ENCODE data around the gene TBC1D2.

The TBC1D2 gene

GRCh38 chr9:98289614-98290201 is 34.3 kb upstream of the TBC1D2 start:
- Histone ChIP-seq H3K9me2 (replicated peaks; ENCODE audit: insufficient read depth, low read length) (no peaks in the 10 kb centered on the region), H3K27ac (ENCODE audit: low read depth, low read length) (no peak overlapping the region), H3K79me2 (ENCODE audit: insufficient read depth, low read length) (no peaks in the 10 kb centered on the region), H2AFZ (ENCODE audit: low read depth, low read length, severe bottlenecking) (no peak overlapping the region), H4K20me1 (ENCODE audit: low read depth, low read length) (no peaks in the 10 kb centered on the region), H3K4me3 (ENCODE audit: insufficient read depth, low read length, poor library complexity, severe bottlenecking) (no peak overlapping the region), H3K36me3 (ENCODE audit: low read length) (no peaks in the 10 kb centered on the region), H3F3A (ENCODE audit: insufficient read depth) (no peaks in the 10 kb centered on the region), H3K27me3 (ENCODE audit: low read length) (no peaks in the 10 kb centered on the region), H3K4me2 (ENCODE audit: low read depth, low read length, poor library complexity, severe bottlenecking) (no peak overlapping the region), H3K9me3 (ENCODE audit: insufficient read depth, low read length) (no peaks in the 10 kb centered on the region), H3K9ac (ENCODE audit: low read length) (no peak overlapping the region)
- TF ChIP-seq EZH2phosphoT487 (conservative IDR thresholded peaks at IDR 0.05; ENCODE audit: low read length): no peak
- no peak for TF ChIP-seq CTCF (IDR thresholded peaks at IDR 0.05; ENCODE audit: insufficient read depth, low read length, poor library complexity, severe bottlenecking)

- H3K9ac ChIP-seq (ENCODE audit: low read length): no peak overlapping the region
- TF ChIP-seq CTCF (IDR thresholded peaks at IDR 0.05; ENCODE audit: insufficient read depth, low read length, poor library complexity, severe bottlenecking): no peak
- TF ChIP-seq EZH2phosphoT487 (conservative IDR thresholded peaks at IDR 0.05; ENCODE audit: low read length): no peak
- H3K27me3 ChIP-seq (ENCODE audit: low read length): no peaks in the 10 kb centered on the region
- H3K9me3 ChIP-seq (ENCODE audit: insufficient read depth, low read length): no peaks in the 10 kb centered on the region
- no peaks in the 10 kb centered on the region for H3K9me2 ChIP-seq (replicated peaks; ENCODE audit: insufficient read depth, low read length)
- no peaks in the 10 kb centered on the region for H4K20me1 ChIP-seq (ENCODE audit: low read depth, low read length)
- no peaks in the 10 kb centered on the region for H3F3A ChIP-seq (ENCODE audit: insufficient read depth)
- no peaks in the 10 kb centered on the region for H3K79me2 ChIP-seq (ENCODE audit: insufficient read depth, low read length)
- H2AFZ ChIP-seq (ENCODE audit: low read depth, low read length, severe bottlenecking): no peak overlapping the region
- H3K27ac ChIP-seq (ENCODE audit: low read depth, low read length): no peak overlapping the region
- H3K4me2 ChIP-seq (ENCODE audit: low read depth, low read length, poor library complexity, severe bottlenecking): no peak overlapping the region
- no peaks in the 10 kb centered on the region for H3K36me3 ChIP-seq (ENCODE audit: low read length)
- H3K4me3 ChIP-seq (ENCODE audit: insufficient read depth, low read length, poor library complexity, severe bottlenecking): no peak overlapping the region
Measured at GRCh38 chr9:98288881-98289280, 33.4 kb upstream of the TBC1D2 start.

- Histone ChIP-seq H3K9ac (ENCODE audit: low read length) (no peak overlapping the region), H3K4me3 (ENCODE audit: insufficient read depth, low read length, poor library complexity, severe bottlenecking) (no peak overlapping the region), H3F3A (ENCODE audit: insufficient read depth) (no peaks in the 10 kb centered on the region), H4K20me1 (ENCODE audit: low read depth, low read length) (no peaks in the 10 kb centered on the region), H3K4me2 (ENCODE audit: low read depth, low read length, poor library complexity, severe bottlenecking) (no peak overlapping the region), H2AFZ (ENCODE audit: low read depth, low read length, severe bottlenecking) (no peak overlapping the region), H3K27ac (ENCODE audit: low read depth, low read length) (no peak overlapping the region), H3K27me3 (ENCODE audit: low read length) (no peaks in the 10 kb centered on the region), H3K36me3 (ENCODE audit: low read length) (no peaks in the 10 kb centered on the region), H3K9me3 (ENCODE audit: insufficient read depth, low read length) (no peaks in the 10 kb centered on the region), H3K9me2 (replicated peaks; ENCODE audit: insufficient read depth, low read length) (no peaks in the 10 kb centered on the region), H3K79me2 (ENCODE audit: insufficient read depth, low read length) (no peaks in the 10 kb centered on the region)
- TF ChIP-seq CTCF (IDR thresholded peaks at IDR 0.05; ENCODE audit: insufficient read depth, low read length, poor library complexity, severe bottlenecking) (no peak), EZH2phosphoT487 (conservative IDR thresholded peaks at IDR 0.05; ENCODE audit: low read length) (no peak)
Measured at GRCh38 chr9:98287384-98287783, 31.9 kb upstream of the TBC1D2 start.

All from SU-DHL-6 (cell line).